ENCODE measurements around the gene EXTL2.
A peak's percentile ranks its signal among the peaks of the same experiment; 100 is the strongest.

DNA sequence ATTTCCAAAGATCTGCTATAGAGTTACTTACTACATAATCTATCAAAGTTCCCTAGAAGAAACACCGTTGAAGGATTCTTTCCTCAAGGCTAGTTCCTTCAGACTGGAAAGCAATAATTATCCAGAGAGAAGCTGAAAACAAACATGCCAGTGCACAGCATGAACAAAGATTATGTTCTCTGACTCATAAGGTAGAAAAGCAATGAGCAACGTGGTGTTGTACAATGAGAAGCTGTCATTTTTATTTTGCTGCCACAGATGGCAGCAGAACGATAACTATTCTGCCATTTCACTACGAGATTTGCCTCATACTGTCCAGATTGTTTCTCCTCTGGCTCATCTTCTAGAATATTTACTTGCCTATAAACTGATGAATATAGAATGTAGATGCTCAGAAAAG is 10.7 kb downstream of the EXTL2 start:
- TF ChIP-seq, protein P1, sequence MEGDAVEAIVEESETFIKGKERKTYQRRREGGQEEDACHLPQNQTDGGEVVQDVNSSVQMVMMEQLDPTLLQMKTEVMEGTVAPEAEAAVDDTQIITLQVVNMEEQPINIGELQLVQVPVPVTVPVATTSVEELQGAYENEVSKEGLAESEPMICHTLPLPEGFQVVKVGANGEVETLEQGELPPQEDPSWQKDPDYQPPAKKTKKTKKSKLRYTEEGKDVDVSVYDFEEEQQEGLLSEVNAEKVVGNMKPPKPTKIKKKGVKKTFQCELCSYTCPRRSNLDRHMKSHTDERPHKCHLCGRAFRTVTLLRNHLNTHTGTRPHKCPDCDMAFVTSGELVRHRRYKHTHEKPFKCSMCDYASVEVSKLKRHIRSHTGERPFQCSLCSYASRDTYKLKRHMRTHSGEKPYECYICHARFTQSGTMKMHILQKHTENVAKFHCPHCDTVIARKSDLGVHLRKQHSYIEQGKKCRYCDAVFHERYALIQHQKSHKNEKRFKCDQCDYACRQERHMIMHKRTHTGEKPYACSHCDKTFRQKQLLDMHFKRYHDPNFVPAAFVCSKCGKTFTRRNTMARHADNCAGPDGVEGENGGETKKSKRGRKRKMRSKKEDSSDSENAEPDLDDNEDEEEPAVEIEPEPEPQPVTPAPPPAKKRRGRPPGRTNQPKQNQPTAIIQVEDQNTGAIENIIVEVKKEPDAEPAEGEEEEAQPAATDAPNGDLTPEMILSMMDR (IDR thresholded peaks at IDR 0.05): peak in 2 of 6 experiments; percentile 4 to 8
- TF ChIP-seq POLR2A (IDR thresholded peaks at IDR 0.05): no peak

All from Peyer's patch (tissue), 4 donors.